Endometrium (tissue), 2 donors: ENCODE results near the gene SLC8A2.

Experiments
- FAIRE-seq: peaks from 2 replicates; lab custom pipeline; 2012; peaks lifted over from hg19 to GRCh38; lab: Jason Lieb, UNC
- donor health status: control.
- donor health status: control.

SLC8A2 gene

DNA sequence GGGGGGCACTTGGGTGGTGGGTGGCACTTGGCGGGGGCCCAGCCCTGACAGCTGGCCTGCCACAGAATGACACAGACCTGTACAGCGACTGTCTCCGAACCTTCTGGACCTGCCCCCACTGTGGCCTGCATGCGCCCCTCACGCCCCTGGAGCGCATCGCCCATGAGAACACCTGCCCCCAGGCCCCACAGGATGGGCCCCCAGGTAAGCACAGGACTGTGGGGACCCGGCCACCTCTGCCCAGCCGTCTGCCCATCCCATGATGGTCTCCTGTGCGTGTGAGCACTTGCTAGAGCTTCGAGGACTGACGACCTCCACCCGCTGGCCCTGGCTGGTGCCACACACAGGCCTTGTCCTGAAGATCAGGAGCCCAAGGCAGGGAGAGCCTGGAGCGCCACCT, 90.6 kb downstream of the SLC8A2 start:
- FAIRE-seq, result no peak

DNA sequence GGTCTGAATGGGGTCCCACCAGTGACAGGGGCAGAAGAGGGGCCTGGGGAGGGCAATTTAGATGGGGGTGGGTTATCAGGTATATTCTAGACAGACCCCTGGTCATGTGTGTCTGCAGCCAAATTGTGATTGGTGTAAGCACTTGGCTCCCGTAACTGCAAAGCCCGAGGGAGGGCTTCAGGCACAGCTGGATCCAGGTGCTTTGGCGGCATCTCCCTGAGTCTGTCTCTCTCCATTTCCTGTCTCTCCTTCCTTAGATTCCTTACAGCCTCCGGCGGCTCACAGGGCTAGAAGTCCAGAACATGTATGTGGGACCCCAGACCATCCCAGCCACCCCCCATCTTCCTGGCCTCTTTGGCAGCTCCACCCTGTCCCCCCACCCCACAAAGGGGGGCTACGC, 91.1 kb downstream of the SLC8A2 start:
- no peak for FAIRE-seq

DNA sequence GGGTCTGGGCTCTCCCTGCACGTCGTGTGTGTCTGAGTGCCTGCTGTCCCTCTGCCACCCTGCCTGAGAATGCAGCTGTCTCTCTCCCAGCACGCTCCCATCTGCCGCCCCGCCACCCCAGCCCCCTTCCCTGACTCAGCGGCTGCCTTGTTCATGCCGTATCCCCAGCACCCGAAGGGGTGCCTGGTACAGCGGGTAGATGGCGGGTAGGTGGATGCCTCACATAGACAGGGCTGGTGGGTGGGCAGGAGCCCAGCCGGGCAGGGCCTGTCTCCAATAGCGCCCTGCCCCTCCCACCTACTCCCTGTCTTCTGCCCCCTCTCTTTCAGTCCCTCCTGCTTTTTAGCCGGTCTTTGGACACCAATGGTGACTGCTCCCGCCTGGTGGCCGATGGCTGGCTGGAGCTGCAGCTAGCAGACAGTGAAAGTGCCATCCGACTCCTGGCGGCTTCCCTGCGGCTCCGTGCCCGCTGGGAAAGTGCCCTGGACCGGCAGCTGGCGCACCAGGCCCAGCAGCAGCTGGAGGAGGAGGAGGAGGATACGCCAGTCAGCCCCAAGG, 92.2 kb downstream of the SLC8A2 start:
- no peak for FAIRE-seq

DNA sequence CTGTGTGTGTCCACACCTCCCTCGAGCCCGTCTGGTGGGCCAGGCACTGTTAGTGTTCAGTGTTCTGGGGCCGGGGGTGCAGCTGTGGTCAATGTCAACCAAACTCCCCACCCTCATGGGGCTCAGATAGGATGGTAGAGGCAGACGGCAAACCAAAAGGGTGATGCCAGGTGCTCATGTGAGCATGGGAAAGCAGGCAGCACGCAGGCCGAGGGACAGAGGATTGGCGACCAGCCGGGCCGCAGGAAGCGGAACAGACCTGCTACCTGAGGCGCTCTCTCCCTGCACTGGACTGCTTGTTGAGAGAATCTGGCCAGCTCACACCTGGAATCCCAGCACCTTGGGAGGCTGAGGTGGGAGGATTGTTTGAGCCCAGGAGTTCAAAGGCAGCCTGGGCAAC, 93.4 kb downstream of the SLC8A2 start:
- no peak for FAIRE-seq
